Colonic mucosa (tissue), 4 donors: ENCODE data around the gene INPP5A. TPM values are rescaled to one million over a fixed set of nuclear protein-coding genes. Genes with fewer than 3 reads are reported as not detected.

Source experiments
- DNase-seq: peaks from one replicate; pipeline ENCODE4 v3.0.0-alpha.2; 2020
- H3K27ac ChIP-seq: fragments of 200-600 bp; one replicate; pipeline ENCODE4 v1.8.0; 2021
- H3K27me3 ChIP-seq: fragments of 200-600 bp; one replicate; pipeline ENCODE4 v1.8.0; 2021
- H3K36me3 ChIP-seq: fragments of 200-600 bp; one replicate; pipeline ENCODE4 v1.8.0; 2021
- H3K4me1 ChIP-seq: fragments of 200-600 bp; one replicate; pipeline ENCODE4 v1.8.0; 2021; ENCODE audit warnings: mild to moderate bottlenecking
- H3K4me3 ChIP-seq: fragments of 200-600 bp; one replicate; pipeline ENCODE4 v1.8.0; 2021
- H3K9ac ChIP-seq, 2 donors: one replicate each; pipeline ENCODE4 v1.7.0; 2013; ENCODE audit warnings: control low read depth in 2 of 2, low read depth in 2 of 2, low read length in 2 of 2
- H3K9me3 ChIP-seq: fragments of 200-600 bp; one replicate; pipeline ENCODE4 v1.8.0; 2021
- intact Hi-C: fragments of 100-400 bp; cut with DNase I; formaldehyde crosslinking; loops from one replicate; pipeline ENCODE4 v1.14.1; 2022
- total RNA-seq, 2 donors: library from RNA; stranded (reverse); fragmentation: NEBNext Ultra II Directional in 1 of 2; extraction: Animal tissue kit (Norgen Biotek cat#: 25700) in 1 of 2; gene quantifications; one replicate each; pipeline ENCODE4 v1.2.1, GENCODE V29; 2021
- TF ChIP-seq, protein P1 (sequence below): fragments of 200-600 bp; IDR thresholded peaks from one replicate; pipeline ENCODE4 v1.8.0; 2022; ENCODE audit warnings: antibody characterized with exemption, mild to moderate bottlenecking
- donor health status: healthy.
- donor health status: DM: no; HTN: no; CAD: no.
- donor health status: DM: no; HTN: no; CAD: no.

Gene INPP5A
- total RNA-seq, 2 donors from 2014 or later, result 29.9 to 41.5 TPM

GRCh38 chr10:132723330-132723970 lies 185.9 kb downstream of the INPP5A start:
- H3K27me3 ChIP-seq, result no peaks in the 10 kb centered on the region
- H3K4me3 ChIP-seq, result no peak overlapping the region
- no peak overlapping the region for H3K27ac ChIP-seq
- TF ChIP-seq, protein P1, sequence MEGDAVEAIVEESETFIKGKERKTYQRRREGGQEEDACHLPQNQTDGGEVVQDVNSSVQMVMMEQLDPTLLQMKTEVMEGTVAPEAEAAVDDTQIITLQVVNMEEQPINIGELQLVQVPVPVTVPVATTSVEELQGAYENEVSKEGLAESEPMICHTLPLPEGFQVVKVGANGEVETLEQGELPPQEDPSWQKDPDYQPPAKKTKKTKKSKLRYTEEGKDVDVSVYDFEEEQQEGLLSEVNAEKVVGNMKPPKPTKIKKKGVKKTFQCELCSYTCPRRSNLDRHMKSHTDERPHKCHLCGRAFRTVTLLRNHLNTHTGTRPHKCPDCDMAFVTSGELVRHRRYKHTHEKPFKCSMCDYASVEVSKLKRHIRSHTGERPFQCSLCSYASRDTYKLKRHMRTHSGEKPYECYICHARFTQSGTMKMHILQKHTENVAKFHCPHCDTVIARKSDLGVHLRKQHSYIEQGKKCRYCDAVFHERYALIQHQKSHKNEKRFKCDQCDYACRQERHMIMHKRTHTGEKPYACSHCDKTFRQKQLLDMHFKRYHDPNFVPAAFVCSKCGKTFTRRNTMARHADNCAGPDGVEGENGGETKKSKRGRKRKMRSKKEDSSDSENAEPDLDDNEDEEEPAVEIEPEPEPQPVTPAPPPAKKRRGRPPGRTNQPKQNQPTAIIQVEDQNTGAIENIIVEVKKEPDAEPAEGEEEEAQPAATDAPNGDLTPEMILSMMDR, result no peak
- intact Hi-C loops, result no loop called here
- DNase-seq, result no peak
- H3K4me1 ChIP-seq, result no peaks in the 10 kb centered on the region
- H3K36me3 ChIP-seq, result no peaks in the 10 kb centered on the region
- H3K9ac ChIP-seq, result no peak overlapping the region
- H3K9me3 ChIP-seq, result no peaks in the 10 kb centered on the region

GRCh38 chr10:132724446-132724845 lies 186.9 kb downstream of the INPP5A start:
- TF ChIP-seq, protein P1, result no peak
- Histone ChIP-seq H3K4me1 (no peaks in the 10 kb centered on the region), H3K9me3 (no peaks in the 10 kb centered on the region), H3K27me3 (no peaks in the 10 kb centered on the region), H3K27ac (no peak overlapping the region), H3K36me3 (no peaks in the 10 kb centered on the region), H3K9ac (no peak overlapping the region), H3K4me3 (no peak overlapping the region)
- DNase-seq, result no peak
- intact Hi-C loops, result no loop called here

- no peak for DNase-seq
- no peak overlapping the region for H3K4me3 ChIP-seq
- H3K4me1 ChIP-seq, result no peaks in the 10 kb centered on the region
- no peaks in the 10 kb centered on the region for H3K9me3 ChIP-seq
- TF ChIP-seq, protein P1, result no peak
- no peaks in the 10 kb centered on the region for H3K36me3 ChIP-seq
- no peak overlapping the region for H3K27ac ChIP-seq
- H3K9ac ChIP-seq, result no peak overlapping the region
- no peaks in the 10 kb centered on the region for H3K27me3 ChIP-seq
- intact Hi-C loops, result no loop called here
Measured at GRCh38 chr10:132725202-132725601, 187.6 kb downstream of the INPP5A start.

DNA sequence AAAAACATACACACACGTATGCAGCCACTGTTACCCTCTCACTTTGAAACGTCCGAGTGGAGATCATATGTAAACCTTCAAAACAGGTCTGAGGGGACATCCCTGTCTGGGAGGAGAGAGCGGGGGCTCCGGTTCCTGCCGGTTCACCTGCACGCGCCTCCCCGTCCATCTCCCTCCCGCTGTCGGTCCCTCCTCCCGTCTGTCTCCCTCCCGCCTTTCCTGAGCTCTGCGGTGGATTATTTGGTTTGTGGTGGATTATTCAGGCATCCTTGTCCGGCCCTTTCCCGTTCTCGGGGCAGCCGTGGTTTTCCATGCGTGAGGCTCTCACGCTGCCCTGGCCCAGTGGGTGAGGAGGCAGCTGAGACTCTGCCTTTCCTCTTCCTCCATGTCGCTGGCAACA lies 188.6 kb downstream of the INPP5A start:
- H3K36me3 ChIP-seq, result no peaks in the 10 kb centered on the region
- no peaks in the 10 kb centered on the region for H3K27me3 ChIP-seq
- no peak overlapping the region for H3K9ac ChIP-seq
- no peak overlapping the region for H3K4me3 ChIP-seq
- intact Hi-C loops, result no loop called here
- H3K9me3 ChIP-seq, result no peaks in the 10 kb centered on the region
- TF ChIP-seq, protein P1, result no peak
- no peaks in the 10 kb centered on the region for H3K4me1 ChIP-seq
- H3K27ac ChIP-seq, result no peak overlapping the region
- DNase-seq, result no peak

GRCh38 chr10:132726951-132727350 lies 189.4 kb downstream of the INPP5A start:
- Histone ChIP-seq H3K27ac (no peak overlapping the region), H3K4me3 (no peak overlapping the region), H3K9ac (no peak overlapping the region), H3K36me3 (no peaks in the 10 kb centered on the region), H3K9me3 (no peaks in the 10 kb centered on the region), H3K27me3 (no peaks in the 10 kb centered on the region), H3K4me1 (no peaks in the 10 kb centered on the region)
- TF ChIP-seq, protein P1, result no peak
- intact Hi-C loops, result no loop called here
- DNase-seq, result no peak
